HT1080 (cell line): ENCODE results near the gene FKBP1A. TPM values are rescaled to one million over a fixed set of nuclear protein-coding genes. Genes with fewer than 3 reads are reported as not detected.

Source experiments
- DNase-seq: peaks from one replicate; pipeline ENCODE4 v3.0.0-alpha.2; 2015; ENCODE audit warnings: low read depth
- total RNA-seq: library from RNA; depleted of rRNA; stranded (reverse); fragments of >200 nt; shearing (Covaris generic); gene quantifications from 2 replicates; pipeline ENCODE4 v1.2.3, GENCODE V29; 2014; rRNA removed

FKBP1A gene
- total RNA-seq, 1 experiment from 2014 or later: 419 TPM

- DNase-seq: no peak
Observed at GRCh38 chr20:1320902-1321653, 71.8 kb downstream of the FKBP1A start.

- no peak for DNase-seq
Observed at GRCh38 chr20:1320016-1320415, 72.8 kb downstream of the FKBP1A start.

GRCh38 chr20:1319462-1319861 lies 73.4 kb downstream of the FKBP1A start:
- no peak for DNase-seq

GRCh38 chr20:1319051-1319450 lies 73.8 kb downstream of the FKBP1A start:
- no peak for DNase-seq

Other genes starting within 250 kb of the FKBP1A start
- gene TMEM74B, start 208.1 kb downstream of the FKBP1A start, total RNA-seq: 0.29 and 0.50 TPM in 2 replicates
- not detected in 2 replicates for gene C20orf202, start 189.6 kb downstream of the FKBP1A start, total RNA-seq
- gene RAD21L1, start 167.0 kb downstream of the FKBP1A start, total RNA-seq: 0.17 and 0.59 TPM in 2 replicates
- 7.3 and 7.8 TPM in 2 replicates for gene SNPH, start 126.8 kb downstream of the FKBP1A start, total RNA-seq
- 0.67 and 1.1 TPM in 2 replicates for gene SDCBP2, start 63.9 kb downstream of the FKBP1A start, total RNA-seq
- 34.6 and 48.4 TPM in 2 replicates for gene NSFL1C, start 73.8 kb upstream of the FKBP1A start, total RNA-seq
- not detected in 2 replicates for gene SIRPB2, start 98.4 kb upstream of the FKBP1A start, total RNA-seq
- not detected in 2 replicates for gene SIRPD, start 164.7 kb upstream of the FKBP1A start, total RNA-seq
- 0.16 and 1.0 TPM in 2 replicates for gene SIRPB1, start 227.0 kb upstream of the FKBP1A start, total RNA-seq